CD4-positive, alpha-beta memory T cell (primary cell): ENCODE results near the gene CORT. TPM values are rescaled to one million over a fixed set of nuclear protein-coding genes. Genes with fewer than 3 reads are reported as not detected.
"Not testable (repeated sequence)": the region's sequence is repeated elsewhere in the genome, so short reads cannot be mapped to it uniquely, and the experiment has no call there.

Source experiments
- CTCF ChIA-PET: fragments of 350-600 bp; sonication (Branson Sonifier 250); formaldehyde crosslinking; loops from one replicate; lab custom pipeline; 2021; ENCODE audit warnings: inconsistent platforms; ENCODE audit not compliant: partially characterized antibody; lab: Charles Lee
- POLR2A ChIA-PET: fragments of 350-600 bp; sonication (Branson Sonifier 250); formaldehyde crosslinking; loops from one replicate; lab custom pipeline; 2021; ENCODE audit not compliant: partially characterized antibody; lab: Charles Lee
- DNase-seq, 5 donors: peaks; one replicate each; pipeline versions ENCODE4 v3.0.0 to v3.0.0-alpha.2; 2020 to 2022; ENCODE audit warnings: mixed read lengths in 1 of 5
- H3K27ac ChIP-seq: one replicate; pipeline ENCODE4 v1.7.0; 2013; ENCODE audit warnings: low read depth, low read length
- H3K27me3 ChIP-seq: 2 replicates; pipeline ENCODE4 v1.7.0; 2013; ENCODE audit warnings: mild to moderate bottlenecking, low read length, moderate library complexity; ENCODE audit not compliant: insufficient read depth
- H3K36me3 ChIP-seq: 2 replicates; pipeline ENCODE4 v1.7.0; 2013; ENCODE audit warnings: mild to moderate bottlenecking, low read length, moderate library complexity; ENCODE audit not compliant: insufficient read depth
- H3K4me1 ChIP-seq: 2 replicates; pipeline ENCODE4 v1.7.0; 2013; ENCODE audit warnings: mild to moderate bottlenecking, low read length, moderate library complexity; ENCODE audit not compliant: insufficient read depth
- H3K4me3 ChIP-seq, 2 donors: one replicate each; pipeline ENCODE4 v1.7.0; 2013; ENCODE audit warnings: low read length in 2 of 2, mild to moderate bottlenecking in 1 of 2
- H3K9me3 ChIP-seq, 2 donors: one replicate each; pipeline ENCODE4 v1.7.0; 2013; ENCODE audit warnings: low read length in 2 of 2, control low read depth in 1 of 2; ENCODE audit not compliant: control insufficient read depth in 1 of 2
- H3K27ac Mint-ChIP-seq, 7 donors: one replicate each; pipeline ENCODE4 v1.8.0; 2020 to 2021; ENCODE audit warnings: mixed read lengths in 7 of 7, mild to moderate bottlenecking in 6 of 7, inconsistent platforms in 3 of 7, moderate library complexity in 3 of 7
- H3K27me3 Mint-ChIP-seq, 2 donors: one replicate each; pipeline ENCODE4 v1.8.0; 2020 to 2021; ENCODE audit warnings: mixed read lengths in 2 of 2
- H3K36me3 Mint-ChIP-seq, 2 donors: one replicate each; pipeline ENCODE4 v1.8.0; 2020 to 2021; ENCODE audit warnings: mixed read lengths in 2 of 2, inconsistent platforms in 1 of 2, mild to moderate bottlenecking in 1 of 2
- H3K4me1 Mint-ChIP-seq, 4 donors: one replicate each; pipeline ENCODE4 v1.8.0; 2020 to 2021; ENCODE audit warnings: mixed read lengths in 4 of 4, mild to moderate bottlenecking in 1 of 4
- H3K4me3 Mint-ChIP-seq, 8 donors: one replicate each; pipeline ENCODE4 v1.8.0; 2020 to 2021; ENCODE audit warnings: mixed read lengths in 8 of 8, mild to moderate bottlenecking in 7 of 8, moderate library complexity in 6 of 8, inconsistent platforms in 3 of 8
- H3K9me3 Mint-ChIP-seq, 8 donors: one replicate each; pipeline ENCODE4 v1.8.0; 2020 to 2021; ENCODE audit warnings: mixed read lengths in 8 of 8, mild to moderate bottlenecking in 5 of 8, inconsistent platforms in 3 of 8, moderate library complexity in 1 of 8
- intact Hi-C: fragments of 100-400 bp; cut with micrococcal nuclease; formaldehyde crosslinking; loops from one replicate; pipeline ENCODE4 v1.15.1; 2023
- polyA plus RNA-seq, 2 donors: library from polyadenylated mRNA; unstranded; fragments of 300-500 nt; fragmentation: Illumina TruSeq; gene quantifications; one replicate each; pipeline ENCODE4 v1.2.3, GENCODE V29; 2021
- total RNA-seq, 2 experiments: library from RNA; stranded (reverse); gene quantifications; one replicate each; pipeline ENCODE4 v1.2.3, GENCODE V29; 2021

CORT gene
- total and polyA plus RNA-seq, 4 experiments from 2014 or later, result not detected

- CTCF ChIA-PET, H3K9me3 Mint-ChIP-seq, DNase-seq, H3K36me3 ChIP-seq, H3K27me3 ChIP-seq, H3K27me3 Mint-ChIP-seq, H3K9me3 ChIP-seq, H3K27ac ChIP-seq: not testable (repeated sequence)
- Mint-ChIP-seq H3K4me1 (peaks cover 34 to 58% (median 46%) of the 10 kb centered on the region in 4 donors), H3K27ac (peak overlapping the region in 6 of 7 donors; percentile 14 to 94 (median 67)), H3K36me3 (peaks cover 2 to 15% of the 10 kb centered on the region in 2 donors), H3K4me3 (peak overlapping the region; percentile 83 to 95 (median 92))
- POLR2A ChIA-PET, result interaction anchor here (1.2 kb wide), 1 partner anchor 44 kb away, joined by 3 read pairs; the partner anchor contains the start of gene CENPS
- Histone ChIP-seq H3K4me1 (peaks cover 50% of the 10 kb centered on the region), H3K4me3 (peak overlapping the region; percentile 53 to 78)
- intact Hi-C loops, result loop anchor here (1.0 to 5.0 kb wide), 2 partner anchors 75 to 562 kb away; partner anchors contain the start of genes CTNNBIP1 and PGD
Measured at GRCh38 chr1:10474309-10474612, 24.4 kb downstream of the CORT start.

GRCh38 chr1:10474613-10475507 lies 25.0 kb downstream of the CORT start, which contains the start of gene PEX14:
PEX14 (plus strand) TSS chr1:10474950; CDS start chr1:10474967, 17 bp downstream.
- Histone ChIP-seq H3K36me3 (no peaks in the 10 kb centered on the region), H3K4me1 (peaks cover 50% of the 10 kb centered on the region), H3K4me3 (peak within 1 kb of the TSS; percentile 53 to 78), H3K9me3 (no peaks in the 10 kb centered on the region), H3K27ac (peak within 1 kb of the TSS; percentile 67), H3K27me3 (no peaks in the 10 kb centered on the region)
- Mint-ChIP-seq H3K27ac (peak within 1 kb of the TSS; percentile 87 to 95 (median 92)), H3K36me3 (peaks cover 4 to 16% of the 10 kb centered on the region in 2 donors), H3K4me1 (peaks cover 37 to 63% (median 49%) of the 10 kb centered on the region in 4 donors), H3K27me3 (no peaks in the 10 kb centered on the region), H3K9me3 (no peaks in the 10 kb centered on the region), H3K4me3 (peak within 1 kb of the TSS; percentile 92 to 97 (median 94))
- peak; percentile 79 to 91 (median 81) for DNase-seq
- ChIA-PET CTCF (interaction anchor here (1.4 kb wide), 1 partner anchor 19 kb away, joined by 11 read pairs; no protein-coding TSS in a partner anchor), POLR2A (interaction anchor here (0.7 to 1.2 kb wide), 5 partner anchors 11 to 75 kb away, joined by 3 to 5 read pairs (median 3); partner anchors contain the start of gene CENPS)
- intact Hi-C loops, result loop anchor here (1.0 to 5.0 kb wide), 2 partner anchors 76 to 563 kb away; partner anchors contain the start of genes CTNNBIP1 and PGD

GRCh38 chr1:10475510-10475909 lies 25.7 kb downstream of the CORT start:
- no peak for DNase-seq
- H3K4me3 ChIP-seq, result peak overlapping the region; percentile 53 to 78
- peak overlapping the region; percentile 90 to 97 (median 94) for H3K4me3 Mint-ChIP-seq
- peaks cover 39 to 63% (median 49%) of the 10 kb centered on the region in 4 donors for H3K4me1 Mint-ChIP-seq
- peaks cover 4 to 16% of the 10 kb centered on the region in 2 donors for H3K36me3 Mint-ChIP-seq
- H3K27me3 ChIP-seq, result no peaks in the 10 kb centered on the region
- no peaks in the 10 kb centered on the region for H3K27me3 Mint-ChIP-seq
- H3K27ac Mint-ChIP-seq, result peak overlapping the region; percentile 86 to 95 (median 89)
- no peaks in the 10 kb centered on the region for H3K9me3 ChIP-seq
- peaks cover 50% of the 10 kb centered on the region for H3K4me1 ChIP-seq
- H3K27ac ChIP-seq, result peak overlapping the region; percentile 67
- ChIA-PET POLR2A (interaction anchor here (0.7 to 1.2 kb wide), 5 partner anchors 10 to 76 kb away, joined by 3 to 5 read pairs (median 3); partner anchors contain the start of gene CENPS), CTCF (interaction anchor here (1.4 kb wide), 1 partner anchor 19 kb away, joined by 11 read pairs; no protein-coding TSS in a partner anchor)
- H3K36me3 ChIP-seq, result no peaks in the 10 kb centered on the region
- no peaks in the 10 kb centered on the region for H3K9me3 Mint-ChIP-seq
- intact Hi-C loops, result no loop called here

GRCh38 chr1:10479296-10479695 lies 29.5 kb downstream of the CORT start:
- CTCF ChIA-PET, result interaction anchor here (5.4 kb wide), 1 partner anchor 14 kb away, joined by 39 read pairs; no protein-coding TSS in a partner anchor
- H3K27me3 ChIP-seq, result no peaks in the 10 kb centered on the region
- no peaks in the 10 kb centered on the region for H3K36me3 ChIP-seq
- H3K9me3 Mint-ChIP-seq, result no peaks in the 10 kb centered on the region
- intact Hi-C loops, result no loop called here
- H3K4me1 ChIP-seq, result peaks cover 20% of the 10 kb centered on the region
- POLR2A ChIA-PET, result no interaction called here
- peaks cover 4 to 10% of the 10 kb centered on the region in 2 donors for H3K36me3 Mint-ChIP-seq
- no peaks in the 10 kb centered on the region for H3K9me3 ChIP-seq
- H3K4me3 Mint-ChIP-seq, result no peak overlapping the region
- H3K4me1 Mint-ChIP-seq, result peaks cover 24 to 42% (median 33%) of the 10 kb centered on the region in 4 donors
- no peak for DNase-seq
- no peak overlapping the region for H3K4me3 ChIP-seq
- peak overlapping the region in 2 of 7 donors; percentile 10 to 81 for H3K27ac Mint-ChIP-seq
- H3K27ac ChIP-seq, result no peak overlapping the region
- no peaks in the 10 kb centered on the region for H3K27me3 Mint-ChIP-seq

GRCh38 chr1:10480614-10481013 lies 30.8 kb downstream of the CORT start:
- Histone ChIP-seq H3K4me1 (peaks cover 12% of the 10 kb centered on the region), H3K36me3 (no peaks in the 10 kb centered on the region), H3K9me3 (no peaks in the 10 kb centered on the region), H3K27ac (no peak overlapping the region), H3K4me3 (no peak overlapping the region), H3K27me3 (no peaks in the 10 kb centered on the region)
- Mint-ChIP-seq H3K36me3 (peaks cover 10 to 11% of the 10 kb centered on the region in 2 donors), H3K27ac (peak overlapping the region in 1 of 7 donors; percentile 29), H3K4me1 (peaks cover 21 to 40% (median 27%) of the 10 kb centered on the region in 4 donors), H3K9me3 (no peaks in the 10 kb centered on the region), H3K27me3 (no peaks in the 10 kb centered on the region), H3K4me3 (no peak overlapping the region)
- no peak for DNase-seq
- intact Hi-C loops, result no loop called here
- ChIA-PET POLR2A (no interaction called here), CTCF (interaction anchor here (5.4 kb wide), 1 partner anchor 13 kb away, joined by 39 read pairs; no protein-coding TSS in a partner anchor)

- Histone ChIP-seq H3K9me3 (no peaks in the 10 kb centered on the region), H3K36me3 (peaks cover 4% of the 10 kb centered on the region), H3K4me3 (no peak overlapping the region), H3K4me1 (no peaks in the 10 kb centered on the region), H3K27ac (no peak overlapping the region), H3K27me3 (no peaks in the 10 kb centered on the region)
- ChIA-PET POLR2A (no interaction called here), CTCF (interaction anchor here (0.7 to 2.2 kb wide), 3 partner anchors 10 to 275 kb away, joined by 4 to 21 read pairs (median 4); partner anchors contain the start of gene KIF1B)
- intact Hi-C loops, result no loop called here
- Mint-ChIP-seq H3K36me3 (peaks cover 11 to 15% of the 10 kb centered on the region in 2 donors), H3K4me1 (peaks cover 2 to 16% (median 13%) of the 10 kb centered on the region in 4 donors), H3K27me3 (no peaks in the 10 kb centered on the region), H3K4me3 (no peak overlapping the region), H3K9me3 (no peaks in the 10 kb centered on the region), H3K27ac (no peak overlapping the region)
- DNase-seq, result no peak
Measured at GRCh38 chr1:10484521-10484920, 34.7 kb downstream of the CORT start.
